ENCODE measurements around the gene FHAD1.

GRCh38 chr1:15244813-15245212 lies 2.2 kb upstream of the FHAD1 start:
- TF ChIP-seq, protein P1, sequence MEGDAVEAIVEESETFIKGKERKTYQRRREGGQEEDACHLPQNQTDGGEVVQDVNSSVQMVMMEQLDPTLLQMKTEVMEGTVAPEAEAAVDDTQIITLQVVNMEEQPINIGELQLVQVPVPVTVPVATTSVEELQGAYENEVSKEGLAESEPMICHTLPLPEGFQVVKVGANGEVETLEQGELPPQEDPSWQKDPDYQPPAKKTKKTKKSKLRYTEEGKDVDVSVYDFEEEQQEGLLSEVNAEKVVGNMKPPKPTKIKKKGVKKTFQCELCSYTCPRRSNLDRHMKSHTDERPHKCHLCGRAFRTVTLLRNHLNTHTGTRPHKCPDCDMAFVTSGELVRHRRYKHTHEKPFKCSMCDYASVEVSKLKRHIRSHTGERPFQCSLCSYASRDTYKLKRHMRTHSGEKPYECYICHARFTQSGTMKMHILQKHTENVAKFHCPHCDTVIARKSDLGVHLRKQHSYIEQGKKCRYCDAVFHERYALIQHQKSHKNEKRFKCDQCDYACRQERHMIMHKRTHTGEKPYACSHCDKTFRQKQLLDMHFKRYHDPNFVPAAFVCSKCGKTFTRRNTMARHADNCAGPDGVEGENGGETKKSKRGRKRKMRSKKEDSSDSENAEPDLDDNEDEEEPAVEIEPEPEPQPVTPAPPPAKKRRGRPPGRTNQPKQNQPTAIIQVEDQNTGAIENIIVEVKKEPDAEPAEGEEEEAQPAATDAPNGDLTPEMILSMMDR (IDR thresholded peaks at IDR 0.05 in 2 of 3, conservative IDR thresholded peaks at IDR 0.05 in 1 of 3; ENCODE audit: borderline replicate concordance in 1 of 3, insufficient read depth in 1 of 3, low read depth in 2 of 3, low read length in 2 of 3), result no peak
- no peak for TF ChIP-seq CEBPB (IDR thresholded peaks at IDR 0.05; ENCODE audit: low read depth)
- TF ChIP-seq SP1 (IDR thresholded peaks at IDR 0.05; ENCODE audit: low read depth), result no peak
- TF ChIP-seq YY1 (IDR thresholded peaks at IDR 0.05; ENCODE audit: extremely low read depth, insufficient replicate concordance, low read depth, low read length), result no peak
- TF ChIP-seq ZBTB33 (IDR thresholded peaks at IDR 0.05; ENCODE audit: extremely low read depth, insufficient replicate concordance, low read length), result no peak
- TF ChIP-seq EZH2 (IDR thresholded peaks at IDR 0.05), result no peak
- no peak for TF ChIP-seq JUND (IDR thresholded peaks at IDR 0.05)
- TF ChIP-seq RAD21 (IDR thresholded peaks at IDR 0.05; ENCODE audit: low read depth), result no peak
- TF ChIP-seq POLR2A (IDR thresholded peaks at IDR 0.05; ENCODE audit: borderline replicate concordance, extremely low read depth, insufficient read depth, insufficient read length), result no peak
- no peak for TF ChIP-seq ELF1 (IDR thresholded peaks at IDR 0.05; ENCODE audit: borderline replicate concordance, low read depth)
- no peak for TF ChIP-seq ZNF274 (IDR thresholded peaks at IDR 0.05; ENCODE audit: low read depth, low read length)
- TF ChIP-seq, protein P2, sequence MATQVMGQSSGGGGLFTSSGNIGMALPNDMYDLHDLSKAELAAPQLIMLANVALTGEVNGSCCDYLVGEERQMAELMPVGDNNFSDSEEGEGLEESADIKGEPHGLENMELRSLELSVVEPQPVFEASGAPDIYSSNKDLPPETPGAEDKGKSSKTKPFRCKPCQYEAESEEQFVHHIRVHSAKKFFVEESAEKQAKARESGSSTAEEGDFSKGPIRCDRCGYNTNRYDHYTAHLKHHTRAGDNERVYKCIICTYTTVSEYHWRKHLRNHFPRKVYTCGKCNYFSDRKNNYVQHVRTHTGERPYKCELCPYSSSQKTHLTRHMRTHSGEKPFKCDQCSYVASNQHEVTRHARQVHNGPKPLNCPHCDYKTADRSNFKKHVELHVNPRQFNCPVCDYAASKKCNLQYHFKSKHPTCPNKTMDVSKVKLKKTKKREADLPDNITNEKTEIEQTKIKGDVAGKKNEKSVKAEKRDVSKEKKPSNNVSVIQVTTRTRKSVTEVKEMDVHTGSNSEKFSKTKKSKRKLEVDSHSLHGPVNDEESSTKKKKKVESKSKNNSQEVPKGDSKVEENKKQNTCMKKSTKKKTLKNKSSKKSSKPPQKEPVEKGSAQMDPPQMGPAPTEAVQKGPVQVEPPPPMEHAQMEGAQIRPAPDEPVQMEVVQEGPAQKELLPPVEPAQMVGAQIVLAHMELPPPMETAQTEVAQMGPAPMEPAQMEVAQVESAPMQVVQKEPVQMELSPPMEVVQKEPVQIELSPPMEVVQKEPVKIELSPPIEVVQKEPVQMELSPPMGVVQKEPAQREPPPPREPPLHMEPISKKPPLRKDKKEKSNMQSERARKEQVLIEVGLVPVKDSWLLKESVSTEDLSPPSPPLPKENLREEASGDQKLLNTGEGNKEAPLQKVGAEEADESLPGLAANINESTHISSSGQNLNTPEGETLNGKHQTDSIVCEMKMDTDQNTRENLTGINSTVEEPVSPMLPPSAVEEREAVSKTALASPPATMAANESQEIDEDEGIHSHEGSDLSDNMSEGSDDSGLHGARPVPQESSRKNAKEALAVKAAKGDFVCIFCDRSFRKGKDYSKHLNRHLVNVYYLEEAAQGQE (IDR thresholded peaks at IDR 0.05; ENCODE audit: low read depth), result no peak
- TF ChIP-seq TCF7L2 (IDR thresholded peaks at IDR 0.05; ENCODE audit: borderline replicate concordance, extremely low read depth, insufficient read depth, insufficient read length), result no peak

Measured in HCT116 (cell line).